ENCODE measurements around the gene IQCH. TPM values are rescaled to one million over a fixed set of nuclear protein-coding genes. Genes with fewer than 3 reads are reported as not detected.

IQCH gene
- total and polyA plus RNA-seq, 9 of the 15 experiments (the other 6 are each of a cell fraction or from before 2014, with no cell fraction given), result 1.8 to 3.9 (median 2.7) TPM

DNA sequence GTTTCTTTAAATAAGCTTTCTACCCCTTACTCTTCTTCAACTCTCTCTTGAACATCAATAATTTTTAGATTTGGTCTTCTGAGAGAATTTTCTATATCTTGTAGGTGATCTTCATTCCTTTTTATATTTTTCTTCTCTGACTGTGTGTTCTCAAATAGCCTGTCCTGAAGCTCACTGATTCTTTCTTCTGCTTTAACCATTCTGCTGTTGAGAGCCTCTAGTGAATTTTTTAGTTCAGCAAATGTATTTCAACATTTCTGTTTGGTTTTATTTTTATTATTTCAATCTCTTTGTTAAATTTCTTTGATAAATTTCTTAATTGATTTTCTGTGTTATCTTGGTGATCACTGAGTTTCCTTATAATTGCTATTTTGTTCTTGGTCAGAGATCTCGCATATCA lies 19.6 kb downstream of the IQCH start:
- Histone ChIP-seq H3K4me2 (ENCODE audit: insufficient read depth, low read length) (no peak overlapping the region), H3K27me3 (ENCODE audit: control insufficient read depth in 2 of 2, insufficient read depth in 2 of 2, low read length in 2 of 2) (no peaks in the 10 kb centered on the region), H2AFZ (ENCODE audit: low read depth, low read length) (no peak overlapping the region), H3K9me3 (replicated peaks; ENCODE audit: control insufficient read depth, insufficient read depth, low read depth, low read length) (0 out of 2 replicates have a peak, but pooled peaks cover 4% of the 10 kb centered on the region), H3K27ac (ENCODE audit: extremely low read depth, low read depth, low read length) (no peak overlapping the region), H3K9me1 (ENCODE audit: control insufficient read depth, insufficient read depth, low read length) (no peaks in the 10 kb centered on the region), H3K4me3 (no peak overlapping the region), H3K9ac (ENCODE audit: insufficient read depth in 1 of 2, low read depth in 2 of 2, low read length in 2 of 2) (no peak overlapping the region), H3K79me2 (ENCODE audit: control insufficient read depth, insufficient read depth, low read length) (no peaks in the 10 kb centered on the region), H3K36me3 (ENCODE audit: control insufficient read depth, insufficient read depth, low read length) (no peaks in the 10 kb centered on the region), H3K4me1 (replicated peaks in 1 of 2; ENCODE audit: control insufficient read depth in 2 of 2, insufficient read depth in 2 of 2, low read length in 2 of 2) (no peaks in the 10 kb centered on the region), H4K20me1 (replicated peaks; ENCODE audit: control insufficient read depth, insufficient read depth, low read length) (no peaks in the 10 kb centered on the region)
- no TSS peak for BruUV-seq (replicated peaks)
- POLR2A ChIA-PET, result interaction anchor here (1.6 kb wide), 1 partner anchor 150 kb away, joined by 3 read pairs; no protein-coding TSS in a partner anchor
- 58% methylated on average over 1 of the region's 1 CpG for WGBS (ENCODE audit: insufficient coverage, low coverage, missing lambda C conversion rate)
- CTCF ChIA-PET (ENCODE audit: low intra/inter-chr PET ratio), result no interaction called here
- DNase-seq (ENCODE audit: extremely low read depth in 1 of 4, low spot score in 3 of 4) (no peak), FAIRE-seq (no peak), ATAC-seq (no peak)
- intact Hi-C loops (cut with micrococcal nuclease) (no loop called here), in situ Hi-C loops (cut with MboI) (no loop called here)
- TF ChIP-seq TAF15 (IDR thresholded peaks at IDR 0.05; ENCODE audit: low read depth, low read length), result no peak
- TF ChIP-seq, protein P1, sequence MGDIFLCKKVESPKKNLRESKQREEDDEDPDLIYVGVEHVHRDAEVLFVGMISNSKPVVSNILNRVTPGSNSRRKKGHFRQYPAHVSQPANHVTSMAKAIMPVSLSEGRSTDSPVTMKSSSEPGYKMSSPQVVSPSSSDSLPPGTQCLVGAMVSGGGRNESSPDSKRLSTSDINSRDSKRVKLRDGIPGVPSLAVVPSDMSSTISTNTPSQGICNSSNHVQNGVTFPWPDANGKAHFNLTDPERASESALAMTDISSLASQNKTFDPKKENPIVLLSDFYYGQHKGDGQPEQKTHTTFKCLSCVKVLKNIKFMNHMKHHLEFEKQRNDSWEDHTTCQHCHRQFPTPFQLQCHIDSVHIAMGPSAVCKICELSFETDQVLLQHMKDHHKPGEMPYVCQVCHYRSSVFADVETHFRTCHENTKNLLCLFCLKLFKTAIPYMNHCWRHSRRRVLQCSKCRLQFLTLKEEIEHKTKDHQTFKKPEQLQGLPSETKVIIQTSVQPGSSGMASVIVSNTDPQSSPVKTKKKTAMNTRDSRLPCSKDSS (IDR thresholded peaks at IDR 0.05; ENCODE audit: low read depth, partially characterized antibody), result peak; percentile 68

DNA sequence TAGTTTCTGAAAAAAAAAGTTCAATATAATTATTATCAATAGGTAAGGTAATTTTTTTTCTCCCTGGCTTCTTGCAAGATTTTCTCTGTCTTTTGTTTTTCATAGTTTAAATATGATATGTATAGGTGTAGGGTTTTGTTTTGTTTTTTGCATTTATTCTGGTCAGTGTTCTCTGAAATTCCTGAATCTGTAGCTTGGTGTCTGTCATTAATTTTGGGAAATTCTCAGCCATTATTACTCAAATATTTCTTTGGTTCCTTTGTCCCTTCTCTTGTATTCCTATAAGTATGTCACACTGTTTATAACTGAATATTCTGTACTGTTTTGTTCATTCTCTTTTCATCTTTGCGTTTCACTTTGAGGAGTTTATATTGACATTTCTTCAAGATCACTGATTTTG lies 22.1 kb downstream of the IQCH start:
- Histone ChIP-seq H3K9me1 (ENCODE audit: control insufficient read depth, insufficient read depth, low read length) (no peaks in the 10 kb centered on the region), H4K20me1 (replicated peaks; ENCODE audit: control insufficient read depth, insufficient read depth, low read length) (no peaks in the 10 kb centered on the region), H3K4me2 (ENCODE audit: insufficient read depth, low read length) (no peak overlapping the region), H3K27me3 (ENCODE audit: control insufficient read depth in 2 of 2, insufficient read depth in 2 of 2, low read length in 2 of 2) (no peaks in the 10 kb centered on the region), H3K27ac (ENCODE audit: extremely low read depth, low read depth, low read length) (no peak overlapping the region), H3K4me1 (replicated peaks in 1 of 2; ENCODE audit: control insufficient read depth in 2 of 2, insufficient read depth in 2 of 2, low read length in 2 of 2) (no peaks in the 10 kb centered on the region), H3K9ac (ENCODE audit: insufficient read depth in 1 of 2, low read depth in 2 of 2, low read length in 2 of 2) (no peak overlapping the region), H3K4me3 (no peak overlapping the region), H3K9me3 (replicated peaks; ENCODE audit: control insufficient read depth, insufficient read depth, low read depth, low read length) (0 out of 2 replicates have a peak, but pooled peaks cover 4% of the 10 kb centered on the region), H3K79me2 (ENCODE audit: control insufficient read depth, insufficient read depth, low read length) (no peaks in the 10 kb centered on the region), H2AFZ (ENCODE audit: low read depth, low read length) (no peak overlapping the region), H3K36me3 (ENCODE audit: control insufficient read depth, insufficient read depth, low read length) (no peaks in the 10 kb centered on the region)
- ATAC-seq, result no peak
- intact Hi-C loops (cut with micrococcal nuclease), result no loop called here
- in situ Hi-C loops (cut with MboI), result no loop called here
- no TSS peak for BruUV-seq (replicated peaks)
- WGBS (ENCODE audit: insufficient coverage, low coverage, missing lambda C conversion rate), result 15% methylated on average over 1 of the region's 1 CpG
- DNase-seq (ENCODE audit: extremely low read depth in 1 of 4, low spot score in 3 of 4), result no peak
- CTCF ChIA-PET (ENCODE audit: low intra/inter-chr PET ratio), result no interaction called here
- POLR2A ChIA-PET, result no interaction called here
- FAIRE-seq, result no peak
- TF ChIP-seq ZNF707 (CRISPR knock-in tag; conservative IDR thresholded peaks at IDR 0.05), result no peak
- TF ChIP-seq, protein P2, sequence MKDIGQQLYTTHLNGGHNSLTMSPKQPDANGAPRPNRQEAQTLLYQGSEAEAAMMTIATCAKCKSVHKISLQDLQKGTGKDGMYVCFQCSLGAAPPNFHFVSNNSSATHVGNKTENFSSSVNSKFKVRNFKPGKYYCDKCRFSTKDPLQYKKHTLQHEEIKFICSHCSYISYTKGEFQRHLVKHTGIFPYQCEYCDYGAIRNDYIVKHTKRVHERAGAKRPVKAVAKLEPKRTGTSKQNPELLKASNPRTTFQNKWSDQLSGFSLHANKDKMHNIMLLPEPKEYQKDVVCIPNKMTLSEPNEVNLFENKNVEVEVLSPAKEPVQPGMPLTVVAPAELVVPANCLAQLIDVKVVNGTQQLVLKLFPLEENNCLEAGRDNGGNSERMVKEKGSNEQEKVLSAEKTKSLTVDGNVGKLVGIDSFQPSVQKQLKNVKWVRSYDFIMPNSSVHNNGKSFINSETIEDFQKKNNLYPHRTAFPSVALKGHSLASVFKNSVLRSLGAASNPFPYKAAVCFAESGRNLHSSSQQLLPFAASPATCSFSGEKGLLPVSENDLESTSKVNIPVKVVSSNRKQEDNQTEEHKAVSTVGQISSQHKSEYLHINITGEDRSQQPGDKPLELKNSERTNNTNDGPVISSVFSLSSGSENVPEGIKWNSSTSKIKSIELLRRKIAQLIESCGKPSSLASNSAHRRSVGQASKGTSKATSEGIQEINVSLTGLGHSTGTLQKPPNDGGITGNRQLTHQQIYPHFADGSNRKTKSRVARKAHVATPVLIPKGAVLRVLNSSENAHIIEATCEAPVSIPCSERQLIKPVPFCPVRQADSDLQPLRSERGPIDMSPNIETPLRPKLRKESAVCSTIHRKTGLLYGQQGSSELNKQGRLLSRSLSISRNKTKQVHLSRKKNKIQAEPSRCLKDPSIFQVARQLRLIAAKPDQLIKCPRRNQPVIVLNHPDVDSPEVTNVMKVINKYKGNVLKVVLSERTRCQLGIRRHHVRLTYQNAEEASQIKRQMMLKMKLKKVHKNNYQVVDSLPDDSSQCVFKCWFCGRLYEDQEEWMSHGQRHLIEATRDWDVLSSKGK (CRISPR knock-in tag; IDR thresholded peaks at IDR 0.05), result no peak
- TF ChIP-seq ZNF609 (CRISPR knock-in tag; IDR thresholded peaks at IDR 0.05; ENCODE audit: borderline replicate concordance), result no peak

Measured in K562 (cell line).